HG02943 (cell line): ENCODE data around the gene TMTC2.
"Not testable (repeated sequence)": the region's sequence is repeated elsewhere in the genome, so short reads cannot be mapped to it uniquely, and the experiment has no call there.

Experiments
- ATAC-seq: cut with Tn5 transposase; IDR thresholded peaks from one replicate; pipeline ENCODE4 v1.9.1; 2021; ENCODE audit warnings: mild to moderate bottlenecking, low read depth, moderate library complexity; ENCODE audit not compliant: unreplicated experiment

The TMTC2 gene

DNA sequence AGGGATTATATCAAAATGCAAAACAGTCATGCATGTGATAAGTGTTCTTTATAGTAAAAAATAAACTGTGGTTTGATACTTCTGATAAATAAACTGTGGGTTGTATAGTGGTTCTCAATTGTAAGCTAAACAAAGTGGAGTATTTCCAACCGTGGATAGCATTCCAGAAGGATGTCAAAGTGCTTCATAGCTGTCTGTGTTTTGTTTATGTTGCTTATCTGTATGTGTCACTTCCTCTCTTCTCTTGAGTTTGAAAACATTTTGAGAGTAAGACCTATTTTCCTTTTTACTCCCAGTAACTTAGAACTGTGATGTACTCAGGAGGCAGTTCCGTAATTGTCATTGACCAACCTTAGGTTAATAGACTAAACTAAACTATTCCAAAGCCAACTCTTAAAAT, 415.8 kb downstream of the TMTC2 start:
- ATAC-seq: no peak

DNA sequence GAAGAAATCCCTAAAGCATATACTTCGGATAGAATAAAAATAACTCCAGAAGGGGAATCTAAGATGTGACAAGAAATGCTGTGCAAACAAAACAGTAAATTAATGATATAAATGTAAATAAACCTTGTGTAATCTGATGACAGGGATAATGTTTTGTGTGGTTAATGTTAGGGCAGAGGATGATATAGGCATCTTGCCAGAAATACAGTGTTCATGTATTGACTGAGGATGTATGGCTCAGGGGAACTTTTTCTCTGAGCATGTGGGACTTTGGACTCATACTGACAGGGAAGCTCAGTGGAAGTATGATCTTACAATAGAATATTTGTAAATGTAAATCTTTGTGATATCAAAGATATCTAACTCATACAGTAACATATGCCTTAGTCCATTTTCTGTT, 420.2 kb downstream of the TMTC2 start:
- no peak for ATAC-seq

DNA sequence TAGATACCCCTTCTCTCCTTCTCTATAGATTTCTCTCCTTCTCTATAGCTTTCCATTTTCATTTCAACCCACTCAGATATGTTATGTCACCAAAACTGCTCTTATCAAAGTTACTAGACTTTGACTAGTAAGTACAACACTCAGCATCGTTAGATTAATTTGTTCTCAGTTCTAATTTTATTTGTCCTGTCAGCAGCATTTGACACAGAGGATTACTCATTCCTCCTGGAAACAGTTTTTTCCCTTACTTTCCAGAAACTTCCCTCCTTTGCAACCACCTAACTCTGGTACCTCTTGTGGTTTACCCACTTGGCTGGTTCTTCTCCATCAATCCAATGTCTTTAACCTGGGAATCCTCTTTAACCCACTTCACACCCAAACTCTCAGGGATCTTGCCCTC, 423.7 kb downstream of the TMTC2 start:
- no peak for ATAC-seq

DNA sequence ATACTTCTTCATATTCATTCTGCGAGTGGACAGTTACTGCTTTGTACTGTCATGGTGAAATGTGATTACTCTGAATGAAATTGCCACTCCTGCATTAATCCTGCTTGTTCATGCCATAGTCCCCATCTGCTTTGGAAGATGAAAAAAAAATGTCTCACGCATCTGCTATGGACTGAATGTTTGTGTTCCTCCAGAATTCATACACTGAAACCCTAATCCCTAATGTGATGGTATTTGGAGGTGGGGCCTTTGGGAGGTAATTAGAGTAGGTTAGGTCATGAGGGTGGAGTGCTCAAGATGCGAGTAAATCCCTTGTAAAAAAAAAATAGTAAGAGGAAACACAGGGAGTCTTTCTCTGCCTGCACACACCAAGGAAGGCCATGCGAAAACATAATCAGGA, 427.2 kb downstream of the TMTC2 start:
- no peak for ATAC-seq

DNA sequence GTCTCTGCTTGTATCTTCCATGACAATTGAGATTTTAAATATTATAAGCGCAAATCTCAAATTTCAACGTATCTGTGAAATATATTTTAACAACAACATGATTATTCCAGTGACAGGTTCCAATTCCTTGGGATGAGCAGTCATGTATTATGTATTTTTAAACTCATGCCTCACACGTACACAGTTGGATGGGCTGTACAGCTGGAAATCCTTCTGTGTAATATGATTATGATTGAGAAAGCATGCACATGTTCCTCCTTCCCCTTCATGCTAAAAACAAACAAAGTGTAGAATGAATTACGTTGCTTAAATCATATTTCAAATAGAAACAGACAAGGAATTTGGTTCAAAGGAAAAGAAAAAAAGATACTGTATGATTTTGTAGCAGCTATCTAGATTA, 428.3 kb downstream of the TMTC2 start:
- ATAC-seq: no peak

DNA sequence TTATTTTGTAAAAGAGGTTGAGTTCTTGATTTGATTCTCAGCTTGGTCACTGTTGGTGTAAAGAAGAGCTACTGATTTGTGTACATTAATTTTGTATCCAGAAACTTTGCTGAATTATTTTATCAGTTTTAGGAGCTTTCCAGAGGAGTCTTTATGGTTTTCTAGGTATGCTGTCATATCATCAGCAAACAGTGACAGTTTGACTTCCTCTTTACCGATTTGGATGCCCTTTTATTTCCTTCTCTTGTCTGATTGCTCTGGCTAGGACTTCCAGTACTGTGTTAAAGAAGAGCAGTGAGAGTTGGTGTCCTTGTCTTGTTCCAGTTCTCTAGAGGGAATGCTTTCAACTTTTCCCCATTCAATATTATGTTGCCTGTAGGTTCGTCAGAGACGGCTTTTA, 431.2 kb downstream of the TMTC2 start:
- ATAC-seq: not testable (repeated sequence)

DNA sequence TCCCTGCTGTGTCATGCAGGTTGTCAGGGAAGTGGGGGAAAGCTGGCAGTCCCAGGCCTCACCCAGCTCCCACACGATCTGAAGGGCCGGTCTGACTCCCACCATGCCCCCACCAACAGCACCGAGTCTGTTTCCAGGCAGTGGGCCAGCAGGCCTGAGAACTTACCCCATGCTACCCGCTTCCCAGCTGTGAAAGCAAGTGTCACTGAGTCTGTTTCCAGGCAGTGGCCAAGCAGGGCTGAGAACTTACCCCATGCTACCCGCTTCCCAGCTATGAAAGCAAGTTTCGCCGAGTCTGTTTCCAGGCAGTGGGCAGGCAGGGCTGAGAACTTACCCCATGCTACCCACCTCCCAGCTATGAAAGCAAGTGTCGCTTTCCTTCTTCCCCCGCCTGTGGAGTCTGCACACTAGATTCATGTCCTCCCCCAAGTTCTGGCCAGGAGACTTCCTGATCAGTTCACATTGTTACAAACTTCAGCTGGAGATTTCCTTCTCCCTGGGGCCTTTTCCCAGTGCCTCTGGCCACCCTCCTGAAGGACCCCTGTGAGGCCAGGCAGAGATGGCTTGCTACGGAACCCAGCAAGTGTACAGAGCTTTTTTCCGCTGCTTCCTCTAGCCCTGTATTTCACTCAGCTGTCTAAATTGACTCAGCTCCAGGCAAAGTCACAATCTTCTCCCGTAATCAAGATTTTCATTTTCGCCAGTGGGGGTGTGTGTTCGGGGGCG, 435.4 kb downstream of the TMTC2 start:
- ATAC-seq: no peak

DNA sequence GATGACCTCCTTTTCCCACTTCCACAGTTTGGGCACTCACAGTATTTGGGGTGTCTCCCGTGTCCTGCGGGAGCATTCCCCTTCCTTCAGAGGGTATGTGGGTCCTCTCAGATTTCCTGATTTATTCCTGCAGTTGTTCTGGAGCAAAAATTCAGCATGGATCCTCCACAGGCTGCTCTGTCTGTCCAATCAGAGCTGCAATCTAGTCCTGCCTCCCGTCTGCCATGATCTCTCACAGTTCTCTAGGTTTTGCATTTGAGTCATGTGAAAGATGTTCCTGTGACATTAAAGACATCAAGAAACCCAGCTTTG, 435.9 kb downstream of the TMTC2 start:
- no peak for ATAC-seq

DNA sequence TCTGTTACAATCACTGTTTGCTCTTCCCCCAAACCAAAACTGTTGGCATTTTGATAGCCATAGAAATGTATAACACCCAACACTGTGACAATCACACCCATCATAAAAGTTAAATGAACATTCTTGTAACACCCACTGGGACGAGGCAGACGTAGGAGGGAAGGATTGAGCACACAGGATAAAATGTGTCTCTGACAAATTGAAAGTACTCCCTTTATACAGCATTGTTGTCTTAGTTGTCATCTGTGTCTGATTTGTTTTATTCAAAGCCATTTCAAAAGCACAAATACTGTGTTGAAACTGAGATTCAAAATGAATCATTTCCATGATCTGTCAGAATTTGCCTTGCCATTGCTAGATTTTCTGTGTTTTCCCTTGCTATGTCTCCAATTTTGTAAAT, 436.3 kb downstream of the TMTC2 start:
- ATAC-seq: no peak

DNA sequence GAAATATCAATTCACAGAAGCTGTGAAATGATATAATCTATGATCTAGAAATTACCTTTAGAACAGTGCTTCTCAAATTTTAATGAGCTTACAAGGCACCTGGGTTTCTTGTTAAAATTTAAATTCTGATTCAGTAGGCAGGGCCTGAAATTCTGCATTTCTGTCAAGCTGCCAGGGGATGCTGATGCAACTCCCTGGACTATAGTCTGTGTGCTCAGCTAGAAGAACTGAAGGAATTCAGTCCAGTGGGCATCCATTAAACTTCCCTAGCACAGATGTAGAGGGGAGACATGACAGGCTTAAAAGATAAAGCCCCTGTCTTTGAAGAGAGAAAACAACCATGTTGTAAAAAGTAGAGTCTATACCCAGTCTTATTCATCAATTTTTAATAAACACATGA, 441.8 kb downstream of the TMTC2 start:
- ATAC-seq: no peak

DNA sequence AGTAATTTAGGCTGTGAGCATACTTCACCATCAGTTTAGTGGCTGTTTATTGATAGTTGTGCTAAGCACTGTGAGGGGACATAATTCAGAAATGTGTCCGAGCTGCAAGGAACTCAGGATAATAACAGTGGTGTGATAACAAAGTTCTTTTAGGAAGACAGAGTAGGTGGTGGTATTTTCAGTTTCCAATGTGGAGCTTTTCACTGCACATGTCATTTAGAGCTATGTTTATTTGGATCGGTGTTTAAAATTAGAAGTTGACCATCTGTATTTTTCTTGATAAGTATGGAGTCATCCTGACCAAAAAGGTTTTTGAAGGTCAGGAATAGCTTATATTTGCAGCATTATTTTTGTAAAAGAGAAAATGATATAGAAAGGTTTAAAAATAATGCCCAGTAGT, 443.5 kb downstream of the TMTC2 start:
- no peak for ATAC-seq

DNA sequence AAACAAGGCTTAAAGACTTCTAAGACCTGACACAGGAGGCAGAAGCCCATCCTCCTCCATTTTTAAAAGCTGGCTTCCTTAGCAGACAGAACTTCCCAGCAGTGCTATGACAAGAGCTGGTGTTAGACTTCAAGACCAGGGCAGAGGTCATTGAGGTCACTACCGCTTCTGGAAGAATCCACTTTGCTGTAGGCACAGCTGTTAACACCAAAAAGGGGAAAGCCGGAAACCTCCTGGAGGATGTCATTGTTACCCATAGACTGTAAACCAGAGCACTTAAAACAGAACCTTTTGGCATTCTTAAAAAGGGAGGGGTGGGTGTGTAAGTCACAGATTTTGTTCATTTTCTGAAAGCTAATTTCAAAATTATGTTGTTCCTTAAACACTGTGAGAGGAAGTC, 445.7 kb downstream of the TMTC2 start:
- ATAC-seq: no peak

DNA sequence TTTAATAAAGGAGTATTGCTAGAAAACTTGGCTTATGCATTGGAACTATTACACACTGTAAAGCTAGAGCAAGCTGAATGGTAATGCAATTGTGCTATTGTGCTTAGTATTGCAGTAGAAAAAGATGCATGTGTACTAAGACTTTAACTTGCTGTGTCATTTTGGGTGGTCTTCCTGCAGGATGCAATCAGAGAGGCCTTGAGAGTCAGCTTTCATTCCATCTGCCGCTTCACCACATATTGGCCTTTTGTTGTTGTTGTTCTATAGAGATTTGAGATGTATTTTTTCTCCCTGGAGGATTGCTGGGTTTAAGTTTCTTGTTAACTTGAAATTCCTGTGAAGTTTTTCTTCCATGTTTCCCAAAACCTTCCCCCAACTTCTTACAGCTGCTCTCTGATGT, 449.7 kb downstream of the TMTC2 start:
- no peak for ATAC-seq

DNA sequence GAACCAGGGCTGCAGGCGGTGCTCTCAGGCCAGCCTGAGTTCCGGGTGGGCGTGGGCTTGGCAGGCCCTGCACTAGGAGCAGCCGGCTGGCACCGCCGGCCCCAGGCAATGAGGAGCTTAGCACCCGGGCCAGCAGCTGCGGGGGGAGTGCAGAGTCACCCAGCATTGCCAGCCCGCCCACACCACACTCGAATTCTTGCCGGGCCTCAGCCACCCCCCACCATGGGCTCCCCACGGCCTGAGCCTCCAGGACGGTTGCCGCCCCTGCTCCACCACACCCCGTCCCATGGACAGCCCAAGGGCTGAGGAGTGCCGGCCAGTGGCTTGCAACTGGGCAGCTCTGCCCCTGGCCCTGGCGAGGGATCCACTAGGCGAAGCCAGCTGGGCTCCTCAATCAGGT, 453.4 kb downstream of the TMTC2 start:
- no peak for ATAC-seq

DNA sequence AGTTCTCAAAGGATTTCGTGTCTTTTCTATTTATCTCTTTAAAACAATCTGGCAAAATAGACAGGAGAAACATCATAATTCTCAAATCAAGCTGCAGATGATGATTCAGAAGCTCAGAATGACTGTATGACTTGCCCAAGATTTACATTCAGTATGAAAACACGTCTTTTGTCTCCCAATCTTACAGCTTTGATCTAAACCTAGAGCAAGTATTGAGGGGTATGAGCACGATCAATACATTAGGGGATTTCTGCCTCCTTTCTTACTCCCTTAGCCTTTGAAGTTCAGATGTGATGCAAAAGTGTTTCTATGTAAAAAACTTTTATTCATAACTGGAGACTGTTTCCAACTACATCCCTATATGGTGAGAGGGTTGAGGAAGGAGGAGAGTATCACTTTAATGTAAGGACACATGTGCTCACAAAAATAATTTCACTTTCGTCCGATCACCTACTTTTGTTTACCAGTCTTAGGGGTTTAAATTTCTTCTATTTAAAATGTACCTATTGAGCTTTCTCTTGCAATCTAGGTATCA, 454.8 kb downstream of the TMTC2 start:
- ATAC-seq: no peak

DNA sequence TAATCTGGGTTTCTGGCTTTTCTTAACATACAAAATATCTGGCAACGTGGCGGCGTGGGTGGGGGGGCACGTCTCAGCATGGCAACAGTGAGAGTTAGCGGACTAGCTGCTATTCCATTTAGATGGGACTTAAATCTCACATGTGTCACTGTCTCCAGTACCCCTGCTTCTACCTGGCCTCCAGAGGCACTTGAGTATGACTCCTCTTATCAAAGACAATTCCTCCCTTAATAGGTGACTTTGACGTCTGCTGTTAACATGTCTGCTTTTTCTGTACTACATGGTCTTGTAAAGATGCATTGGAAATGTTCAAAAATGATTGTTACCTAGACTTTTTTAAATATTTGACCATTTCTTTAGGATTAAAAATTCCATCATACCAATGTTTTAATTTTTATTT, 456.2 kb downstream of the TMTC2 start:
- ATAC-seq: no peak

DNA sequence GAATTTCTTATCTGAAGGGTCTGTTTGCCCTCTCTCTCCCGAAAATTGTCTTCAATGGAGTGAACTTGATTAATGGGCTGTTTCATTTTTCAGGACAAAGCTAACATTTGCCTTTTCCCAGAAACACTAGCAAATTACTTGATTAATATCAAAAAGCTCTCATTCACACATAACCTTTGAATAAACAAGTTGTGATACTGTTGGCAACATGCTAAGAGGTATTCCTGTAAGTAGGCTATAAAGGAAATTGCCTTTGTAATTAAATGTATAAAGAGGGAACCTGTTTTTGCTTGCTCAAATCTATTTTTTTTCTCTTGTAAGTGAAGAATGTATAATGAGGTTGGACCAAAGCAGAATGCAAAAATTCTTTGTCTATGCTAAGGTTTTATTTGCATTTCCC, 457.2 kb downstream of the TMTC2 start:
- ATAC-seq: no peak

DNA sequence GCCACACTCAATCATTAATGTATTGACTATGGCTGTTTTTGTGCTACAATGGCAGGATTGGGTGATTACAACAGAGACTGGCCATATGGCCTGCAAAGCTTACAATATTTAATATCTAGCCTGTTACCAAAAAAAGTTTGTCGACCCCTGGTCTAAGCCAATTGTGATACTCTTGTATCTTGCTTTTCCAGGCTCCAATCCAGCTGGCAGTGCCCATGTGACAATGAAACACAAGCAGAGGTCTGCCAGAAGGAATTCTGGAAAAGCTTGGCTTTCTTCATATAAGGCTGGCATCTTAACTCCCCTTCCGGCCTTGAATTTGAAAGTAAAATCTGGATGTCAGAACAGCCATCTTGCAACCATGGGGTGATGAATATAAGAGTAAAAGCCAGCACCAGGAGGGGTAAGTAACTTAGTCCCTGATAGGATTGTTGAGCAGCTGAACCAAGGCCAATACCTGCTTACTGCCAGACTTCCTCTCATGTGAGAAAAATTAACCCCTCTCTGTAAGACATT, 458.7 kb downstream of the TMTC2 start:
- no peak for ATAC-seq

DNA sequence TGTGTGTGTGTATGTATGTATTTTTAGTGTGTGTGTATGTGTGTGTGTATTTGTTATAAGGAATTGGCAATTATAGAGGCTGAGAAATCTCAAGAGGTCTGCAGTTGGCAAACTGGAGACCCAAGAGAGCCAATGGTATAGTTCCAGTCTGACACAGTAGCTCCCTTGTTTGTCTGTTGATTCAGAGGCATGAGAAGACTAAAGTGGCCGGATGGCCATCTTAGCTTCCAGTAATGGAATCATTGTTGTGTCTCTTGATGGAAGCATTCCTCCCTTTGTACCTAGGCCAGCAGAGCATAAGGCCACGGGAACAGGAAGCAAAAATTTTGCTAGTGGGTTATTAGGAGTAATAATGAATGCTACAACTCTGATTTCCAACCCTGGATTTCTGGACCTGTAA, 460.6 kb downstream of the TMTC2 start:
- no peak for ATAC-seq

DNA sequence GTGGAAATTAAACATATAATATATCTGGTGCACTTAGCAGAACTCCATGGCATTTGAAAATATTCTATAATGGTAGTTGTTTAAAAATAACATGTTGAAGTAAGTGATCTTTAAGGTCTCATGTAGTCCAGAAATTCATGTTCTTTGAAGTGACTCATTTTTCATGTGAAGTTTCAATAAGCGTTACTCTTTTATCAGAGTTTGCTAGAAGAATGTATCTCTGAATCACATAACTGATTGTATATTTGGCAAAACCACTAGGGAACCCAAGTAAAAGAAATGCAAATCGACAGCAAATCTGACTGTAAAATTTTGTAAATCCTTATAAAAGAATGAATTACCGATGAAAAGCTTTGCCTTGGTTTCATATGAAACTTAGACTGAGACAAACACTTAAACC, 463.3 kb downstream of the TMTC2 start:
- ATAC-seq: no peak

DNA sequence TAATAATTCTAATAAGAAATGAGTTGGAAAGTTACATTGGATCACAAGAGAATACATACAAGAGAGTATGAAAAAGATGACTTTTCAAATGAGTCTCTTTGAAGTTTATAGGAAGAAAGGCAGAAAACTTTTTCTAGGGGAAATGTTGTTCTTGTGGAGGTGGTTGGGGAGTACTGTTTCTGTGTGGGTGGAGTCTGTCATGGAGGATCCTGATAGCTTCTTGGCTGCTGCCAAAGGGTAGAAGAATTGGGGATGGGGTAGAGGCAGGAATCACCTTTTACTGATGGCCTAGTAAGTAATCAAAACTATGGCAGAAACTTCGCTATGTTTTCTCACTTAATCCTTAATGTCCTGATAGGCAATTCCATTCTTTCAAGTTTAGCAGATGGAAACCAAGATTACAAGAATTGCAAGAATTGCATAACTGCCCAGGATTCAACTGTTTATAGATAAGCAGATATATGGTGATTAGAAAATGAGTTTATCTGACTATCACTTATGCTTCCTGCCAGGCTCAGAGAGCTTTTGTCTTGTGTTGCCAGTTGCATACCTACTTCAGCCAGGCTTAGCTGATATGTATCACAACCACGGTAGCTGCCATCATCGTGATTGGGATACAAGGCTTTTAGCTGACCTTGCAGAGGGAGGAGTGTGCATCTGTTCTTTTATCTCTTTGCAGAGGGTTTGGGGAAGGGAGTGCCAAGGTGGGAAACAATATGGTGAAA, 463.9 kb downstream of the TMTC2 start:
- no peak for ATAC-seq

DNA sequence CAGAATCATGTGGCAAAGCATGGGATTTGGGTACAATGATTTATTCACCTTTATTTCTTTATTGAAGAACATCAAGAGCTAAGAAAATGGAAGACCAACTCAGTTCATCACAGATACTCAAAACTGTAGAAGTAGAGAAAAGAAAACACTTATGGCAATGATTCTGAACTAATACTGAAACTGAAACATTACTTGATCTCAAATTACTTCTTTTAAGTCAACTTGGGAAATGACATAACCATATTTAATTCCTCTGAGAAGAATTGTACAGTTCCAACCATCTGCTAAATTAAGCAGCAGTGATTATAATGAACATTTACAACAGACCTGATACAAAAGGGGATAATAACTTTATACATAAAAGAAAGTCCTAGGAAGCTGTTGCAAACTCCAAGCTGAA, 466.5 kb downstream of the TMTC2 start:
- ATAC-seq: no peak
